Stimulated activated CD4-positive, alpha-beta T cell treated with anti-CD3 and anti-CD28 coated beads, Interleukin-2, amount 100 ng/mL, for 4 hours (primary cell): ENCODE results near the gene POLE.

Experiments
- DNase-seq: peaks from one replicate; pipeline ENCODE4 v3.0.0-alpha.2; 2020; ENCODE audit warnings: low read depth

POLE gene

GRCh38 chr12:132576701-132577100 lies 110.4 kb downstream of the POLE start:
- no peak for DNase-seq

GRCh38 chr12:132575661-132576060 lies 111.5 kb downstream of the POLE start:
- DNase-seq, result no peak

- DNase-seq, result no peak
Observed at GRCh38 chr12:132574271-132574996, 112.7 kb downstream of the POLE start.
